HepG2 (cell line): ENCODE data around the gene EXOC3L4. TPM values are rescaled to one million over a fixed set of nuclear protein-coding genes. Genes with fewer than 3 reads are reported as not detected.

Source experiments
- ATF7-NPFF ChIP-seq: sonication (generic); formaldehyde crosslinking; IDR thresholded peaks from 2 replicates; pipeline ENCODE4 v1.8.1; 2023; ENCODE audit warnings: mild to moderate bottlenecking, low read depth, missing genetic modification reagents, moderate library complexity
- CBFB ChIP-seq: sonication (generic); formaldehyde crosslinking; IDR thresholded peaks from 2 replicates; pipeline ENCODE4 v1.4.0; 2020; ENCODE audit warnings: missing genetic modification reagents
- CCDC6 ChIP-seq: sonication (generic); formaldehyde crosslinking; IDR thresholded peaks from 2 replicates; pipeline ENCODE4 v1.8.1; 2022; ENCODE audit warnings: mild to moderate bottlenecking, missing genetic modification reagents, moderate library complexity
- HDAC6 ChIP-seq: fragments of 200-600 bp; sonication (generic); IDR thresholded peaks from 2 replicates; pipeline ENCODE4 v1.7.0; 2017; ENCODE audit warnings: mild to moderate bottlenecking, antibody characterized with exemption, low read length, low read depth
- NPAS2 ChIP-seq: sonication (generic); formaldehyde crosslinking; IDR thresholded peaks from 2 replicates; pipeline ENCODE4 v1.8.0; 2022; ENCODE audit warnings: mild to moderate bottlenecking, missing genetic modification reagents, borderline replicate concordance
- THAP9 ChIP-seq: sonication (generic); formaldehyde crosslinking; IDR thresholded peaks from 2 replicates; pipeline ENCODE4; 2020; ENCODE audit warnings: missing genetic modification reagents, mild to moderate bottlenecking, borderline replicate concordance
- ZBTB40 ChIP-seq, 2 experiments: fragments of 450-650 bp in 1 of 2; sonication (generic) in 1 of 2; formaldehyde crosslinking in 1 of 2; IDR thresholded peaks; 2 replicates each; pipeline versions ENCODE4 v1.6.1 to v1.8.0; 2016 to 2022; ENCODE audit warnings: antibody characterized with exemption in 1 of 2, mild to moderate bottlenecking in 1 of 2, missing genetic modification reagents in 1 of 2
- ZFY ChIP-seq: sonication (generic); formaldehyde crosslinking; IDR thresholded peaks from 2 replicates; pipeline ENCODE4 v1.4.0; 2020; ENCODE audit warnings: missing genetic modification reagents
- ZNF124 ChIP-seq: sonication (generic); formaldehyde crosslinking; IDR thresholded peaks from 2 replicates; pipeline ENCODE4 v1.4.0; 2020; ENCODE audit warnings: missing genetic modification reagents
- ZNF550 ChIP-seq: sonication (generic); formaldehyde crosslinking; IDR thresholded peaks from 2 replicates; pipeline ENCODE4 v1.4.0; 2020; ENCODE audit warnings: mild to moderate bottlenecking, missing genetic modification reagents, borderline replicate concordance
- ZNF652 ChIP-seq: IDR thresholded peaks from 2 replicates; pipeline ENCODE4 v1.6.1; 2016; ENCODE audit warnings: low read depth, borderline replicate concordance
- ZNF710 ChIP-seq: sonication (generic); formaldehyde crosslinking; IDR thresholded peaks from 2 replicates; pipeline ENCODE4 v1.5.0; 2020; ENCODE audit warnings: mild to moderate bottlenecking, missing genetic modification reagents, borderline replicate concordance
- ZNF839 ChIP-seq: sonication (generic); formaldehyde crosslinking; IDR thresholded peaks from 2 replicates; pipeline ENCODE4 v1.4.0; 2020; ENCODE audit warnings: missing genetic modification reagents, mild to moderate bottlenecking, borderline replicate concordance
- polyA plus RNA-seq, 8 experiments: library from polyadenylated mRNA; depleted of rRNA in 3 of 8; stranded (reverse) in 7 of 8; unstranded in 1 of 8; fragments of >200 nt; fragmentation: Illumina TruSeq in 4 of 8; extraction: Trizol in 4 of 8; gene quantifications; 2 replicates each; pipeline versions ENCODE4 v1.2.1 to v1.2.3, GENCODE V29; 2011 to 2016; ENCODE audit warnings: low read depth in 4 of 8, missing spikeins in 1 of 8, mixed read lengths in 1 of 8; ENCODE audit not compliant: insufficient read depth in 1 of 8
- total RNA-seq, 5 experiments: library from RNA; depleted of rRNA; stranded (reverse); fragments of >200 nt; fragmentation: Illumina TruSeq; extraction: Trizol; gene quantifications; 2 replicates each; pipeline ENCODE4 v1.2.3, GENCODE V29; 2016; ENCODE audit warnings: low read depth in 1 of 5

The EXOC3L4 gene
- total and polyA plus RNA-seq, 2 of the 13 experiments (the other 11 are each of a cell fraction or from before 2014, with no cell fraction given) = 11.8 to 27.0 TPM

- peak; percentile 56; the same call in 1 of the 2 replicates for TF ChIP-seq CBFB (CRISPR knock-in tag)
- TF ChIP-seq ZFY (CRISPR knock-in tag) = peak; percentile 62
- no peak for TF ChIP-seq ZNF124 (CRISPR knock-in tag)
- TF ChIP-seq ZNF652 (CRISPR knock-in tag) = no peak
- no peak for TF ChIP-seq NPAS2 (CRISPR knock-in tag)
- no peak for TF ChIP-seq ZNF710 (CRISPR knock-in tag)
- 0 out of 2 replicates have a peak, but pooled peaks have one; percentile 46 for TF ChIP-seq CCDC6 (CRISPR knock-in tag)
- TF ChIP-seq ZBTB40 (IDR thresholded peaks at IDR 0.05) = no peak
- TF ChIP-seq ZBTB40 (CRISPR knock-in tag; IDR thresholded peaks at IDR 0.05) = peak; percentile 34; the same call in 1 of the 2 replicates
- TF ChIP-seq HDAC6 = no peak
- 0 out of 2 replicates have a peak, but pooled peaks have one; percentile 53 for TF ChIP-seq ZNF839 (CRISPR knock-in tag)
- peak; percentile 44; the same call in 1 of the 2 replicates for TF ChIP-seq ATF7-NPFF (CRISPR knock-in tag)
- TF ChIP-seq ZNF550 (CRISPR knock-in tag) = 0 out of 2 replicates have a peak, but pooled peaks have one; percentile 69
- peak; percentile 60; the same call in 1 of the 2 replicates for TF ChIP-seq THAP9
Observed at GRCh38 chr14:103057372-103058163, 37.0 kb upstream of the EXOC3L4 start, which contains the start of gene CDC42BPB (continued).
